NCI-H2227 (cell line): ENCODE measurements around the gene ANHX.
A peak's percentile ranks its signal among the peaks of the same experiment; 100 is the strongest.

Experiments used
- DNase-seq: peaks from one replicate; lab custom pipeline; 2025; ENCODE audit not compliant: unreplicated experiment; lab: John Stamatoyannopoulos, UW

The ANHX gene

DNA sequence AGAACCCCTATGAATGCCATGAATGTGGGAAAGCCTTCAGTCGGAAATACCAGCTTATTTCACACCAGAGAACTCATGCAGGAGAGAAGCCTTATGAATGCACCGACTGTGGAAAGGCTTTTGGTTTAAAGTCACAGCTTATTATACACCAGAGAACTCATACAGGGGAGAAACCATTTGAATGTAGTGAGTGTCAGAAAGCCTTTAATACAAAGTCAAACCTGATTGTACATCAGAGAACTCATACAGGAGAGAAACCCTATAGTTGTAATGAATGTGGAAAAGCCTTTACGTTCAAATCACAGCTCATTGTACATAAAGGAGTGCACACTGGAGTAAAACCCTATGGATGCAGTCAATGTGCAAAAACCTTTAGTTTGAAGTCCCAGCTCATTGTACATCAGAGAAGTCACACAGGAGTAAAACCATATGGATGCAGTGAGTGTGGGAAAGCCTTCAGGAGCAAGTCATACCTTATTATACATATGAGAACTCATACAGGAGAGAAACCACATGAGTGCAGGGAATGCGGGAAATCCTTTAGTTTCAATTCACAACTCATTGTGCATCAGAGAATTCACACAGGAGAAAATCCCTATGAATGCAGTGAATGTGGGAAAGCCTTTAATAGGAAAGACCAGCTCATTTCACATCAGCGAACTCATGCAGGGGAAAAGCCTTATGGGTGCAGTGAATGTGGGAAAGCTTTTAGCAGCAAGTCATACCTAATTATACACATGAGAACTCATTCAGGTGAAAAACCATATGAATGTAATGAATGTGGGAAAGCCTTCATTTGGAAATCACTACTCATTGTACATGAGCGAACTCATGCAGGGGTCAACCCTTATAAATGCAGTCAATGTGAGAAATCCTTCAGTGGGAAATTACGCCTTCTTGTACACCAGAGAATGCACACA, 32.1 kb downstream of the ANHX start:
- DNase-seq = no peak

DNA sequence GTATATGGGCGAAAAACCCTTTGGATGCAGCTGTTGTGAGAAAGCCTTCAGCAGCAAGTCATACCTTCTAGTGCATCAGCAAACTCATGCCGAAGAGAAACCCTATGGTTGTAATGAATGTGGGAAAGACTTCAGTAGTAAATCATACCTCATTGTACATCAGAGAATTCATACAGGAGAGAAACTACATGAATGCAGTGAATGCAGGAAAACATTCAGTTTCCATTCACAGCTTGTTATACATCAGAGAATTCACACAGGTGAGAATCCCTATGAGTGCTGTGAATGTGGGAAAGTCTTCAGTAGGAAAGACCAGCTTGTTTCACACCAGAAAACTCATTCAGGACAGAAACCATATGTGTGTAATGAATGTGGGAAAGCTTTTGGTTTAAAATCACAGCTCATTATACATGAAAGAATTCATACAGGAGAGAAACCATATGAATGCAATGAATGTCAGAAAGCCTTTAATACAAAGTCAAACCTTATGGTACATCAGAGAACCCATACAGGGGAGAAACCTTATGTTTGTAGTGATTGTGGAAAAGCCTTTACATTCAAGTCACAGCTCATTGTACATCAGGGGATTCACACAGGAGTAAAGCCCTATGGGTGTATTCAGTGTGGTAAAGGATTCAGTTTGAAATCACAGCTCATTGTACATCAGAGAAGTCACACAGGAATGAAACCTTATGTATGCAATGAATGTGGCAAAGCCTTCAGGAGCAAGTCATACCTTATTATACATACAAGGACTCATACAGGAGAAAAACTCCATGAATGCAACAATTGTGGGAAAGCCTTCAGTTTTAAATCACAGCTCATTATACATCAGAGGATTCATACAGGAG, 33.0 kb downstream of the ANHX start:
- DNase-seq = no peak

DNA sequence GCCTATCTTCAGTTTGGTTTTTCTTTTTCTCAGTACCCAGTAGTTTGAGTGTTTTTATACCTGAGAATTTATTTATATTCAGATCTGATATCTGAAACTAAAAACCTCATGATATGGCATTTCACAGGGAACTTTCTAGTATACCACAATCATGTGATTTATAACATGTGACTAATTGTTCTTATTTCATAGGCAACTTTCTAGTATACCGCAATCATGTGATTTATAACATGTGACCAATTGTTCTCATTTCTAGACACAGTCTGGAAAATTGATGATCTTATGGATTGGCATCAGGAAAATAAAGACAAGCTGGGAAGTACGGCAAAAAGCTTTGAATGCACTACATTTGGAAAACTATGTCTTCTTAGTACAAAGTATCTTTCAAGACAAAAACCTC, 33.8 kb downstream of the ANHX start:
- no peak for DNase-seq

DNA sequence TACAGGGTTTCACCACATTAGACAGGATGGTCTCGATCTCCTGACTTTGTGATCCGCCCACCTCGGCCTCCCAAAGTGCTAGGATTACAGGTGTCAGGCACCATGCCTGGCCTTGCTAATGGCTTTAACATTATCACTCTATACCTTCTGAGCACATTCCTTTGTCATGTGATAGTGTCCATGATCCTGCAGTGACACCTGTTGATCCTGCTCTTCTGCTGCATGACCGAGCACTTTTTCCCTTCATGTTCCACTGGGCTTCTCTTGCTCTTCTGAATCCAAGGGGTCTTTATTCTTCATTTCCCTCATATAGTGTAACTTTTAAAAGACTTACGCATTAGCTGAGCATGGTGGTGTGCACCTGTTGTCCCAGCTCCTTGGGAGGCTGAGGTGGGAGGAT, 42.8 kb downstream of the ANHX start:
- no peak for DNase-seq

DNA sequence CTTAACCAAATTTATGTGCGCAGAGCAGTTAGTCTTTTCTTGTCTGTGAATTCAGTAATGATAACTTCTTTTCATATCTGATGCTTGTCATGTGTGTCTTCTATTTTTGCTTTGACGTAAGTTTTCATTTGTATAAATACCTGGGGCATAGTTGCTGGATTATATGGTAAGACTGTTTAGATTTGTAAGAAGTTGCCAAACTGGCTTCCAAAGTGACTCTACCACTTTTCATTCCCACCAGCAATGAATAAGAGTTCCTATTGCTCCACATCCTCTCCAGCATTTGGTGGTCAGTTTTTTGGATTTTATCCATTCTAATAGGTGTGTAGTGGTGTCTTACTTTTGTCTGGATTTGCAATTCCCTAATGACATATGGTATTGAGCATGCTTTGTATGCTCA, 45.5 kb downstream of the ANHX start:
- no peak for DNase-seq

DNA sequence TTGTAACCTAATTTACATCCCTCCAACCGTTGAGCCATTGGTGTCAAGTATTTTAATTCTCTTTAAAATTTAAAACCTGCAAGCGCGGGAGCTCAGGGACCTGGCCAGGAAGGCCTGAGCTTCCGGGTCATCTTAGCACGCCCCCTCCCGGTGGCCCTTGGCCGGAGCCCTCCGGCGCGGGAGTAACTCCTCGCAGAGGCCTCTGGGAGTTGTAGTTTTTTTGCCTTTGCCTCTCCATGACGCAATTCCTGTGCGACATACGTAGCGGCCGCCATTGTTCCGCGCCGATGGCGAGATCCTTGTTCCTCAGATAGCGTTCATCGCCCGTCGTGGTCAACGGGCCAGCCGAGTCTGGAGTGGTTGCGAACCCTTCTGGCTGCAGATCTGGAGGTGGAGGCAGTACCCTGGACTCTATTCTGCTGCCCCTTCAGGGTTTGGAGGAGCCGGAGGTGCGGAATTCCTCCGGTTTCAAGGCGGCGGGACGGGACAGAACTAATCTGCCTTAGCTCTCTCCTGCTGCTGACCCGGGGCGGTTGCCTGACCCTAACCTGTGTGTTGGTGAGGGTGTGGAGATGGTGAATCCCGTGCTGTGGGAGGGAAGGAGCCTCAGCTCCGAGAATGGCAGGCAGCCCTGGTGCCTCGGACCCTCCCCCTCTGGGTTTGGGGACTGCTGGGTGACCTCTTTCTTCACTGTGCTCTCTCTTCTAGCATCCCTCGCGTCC, 54.3 kb downstream of the ANHX start, which contains the start of gene ZNF268:
TSS of gene ZNF268 (plus strand) at position 258 of the 722 bp plus-strand sequence. CDS start 503 bp downstream, outside the sequence.
- peak; percentile 97 for DNase-seq

DNA sequence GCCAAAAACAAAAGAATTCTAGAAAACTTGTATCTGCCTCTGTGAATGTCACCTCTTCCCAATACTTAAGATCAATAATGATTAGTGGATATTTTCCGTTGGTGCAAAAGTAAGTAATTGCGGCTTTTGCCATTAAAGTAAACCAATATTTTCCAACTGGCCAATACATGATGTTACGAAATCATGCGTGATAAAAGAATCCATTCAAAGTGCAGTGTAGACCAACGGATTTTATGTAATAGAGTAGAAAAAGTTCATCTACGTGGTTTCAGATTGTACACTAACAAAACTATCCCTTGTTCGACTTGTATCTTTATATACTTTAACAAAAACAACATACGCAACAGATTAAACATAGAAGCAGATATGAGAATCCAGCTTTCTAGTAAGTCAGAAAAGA, 55.0 kb downstream of the ANHX start:
- no peak for DNase-seq

DNA sequence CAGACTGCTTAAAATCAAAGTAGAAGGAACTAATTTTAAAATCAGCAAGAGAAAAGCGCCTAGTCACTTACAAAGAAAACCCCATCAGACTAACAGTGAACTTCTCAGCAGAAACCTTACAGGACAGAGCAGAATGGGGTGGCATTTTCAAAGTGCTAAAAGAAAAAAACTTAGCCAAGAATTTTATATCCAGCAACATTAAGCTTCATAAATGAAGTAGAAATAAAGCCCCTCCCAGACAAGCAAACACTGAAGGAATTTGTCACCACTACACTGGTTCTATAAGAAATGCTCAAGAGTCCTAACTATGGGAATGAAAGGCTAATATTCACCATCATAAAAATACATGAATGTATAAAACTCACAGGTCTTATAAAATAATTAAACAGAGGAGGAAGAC, 60.8 kb downstream of the ANHX start:
- DNase-seq = no peak

DNA sequence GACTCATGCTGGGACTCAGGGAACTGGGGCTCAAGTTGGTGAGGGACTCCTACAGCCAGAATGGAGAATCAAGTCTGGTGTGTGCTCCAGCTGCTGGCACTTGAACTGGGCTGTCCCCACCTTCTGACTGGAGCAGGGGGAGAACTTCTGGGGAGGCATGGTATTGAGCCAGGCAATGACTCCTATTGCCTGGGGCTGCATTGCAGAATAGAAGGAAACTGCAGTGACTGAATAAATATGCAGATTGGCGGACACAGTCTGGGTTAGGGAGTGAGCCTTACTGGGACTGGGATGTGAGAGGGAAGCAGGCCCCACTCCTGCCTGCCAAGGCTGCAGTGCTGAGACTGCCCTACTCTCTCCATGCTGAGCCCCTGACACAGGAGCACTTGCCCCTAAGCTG, 63.2 kb downstream of the ANHX start:
- no peak for DNase-seq
